HepG2 (cell line): ENCODE data around the gene TALDO1. TPM values are rescaled to one million over a fixed set of nuclear protein-coding genes. Genes with fewer than 3 reads are reported as not detected.

Experiments used
- AGO2 ChIP-seq: fragments of 200-400 bp; formaldehyde crosslinking; optimal IDR thresholded peaks from 2 replicates; pipeline ENCODE3; 2017; ENCODE audit warnings: mild to moderate bottlenecking, low read depth, low read length, moderate library complexity
- AKNA ChIP-seq: sonication (generic); formaldehyde crosslinking; IDR thresholded peaks from 2 replicates; pipeline ENCODE4 v1.4.0; 2020; ENCODE audit warnings: missing genetic modification reagents, borderline replicate concordance
- BHLHE40 ChIP-seq: IDR thresholded peaks from 2 replicates; pipeline ENCODE4 v1.6.1; 2011; ENCODE audit warnings: low read length, improper control_type of control experiment
- FOXK2 ChIP-seq: fragments of 450-650 bp; IDR thresholded peaks from 2 replicates; pipeline ENCODE4 v1.6.1; 2016
- HHEX ChIP-seq: IDR thresholded peaks from 2 replicates; pipeline ENCODE4 v1.6.1; 2016; ENCODE audit warnings: control low read depth
- KDM2A ChIP-seq: sonication (generic); formaldehyde crosslinking; IDR thresholded peaks from 2 replicates; pipeline ENCODE4 v1.4.0; 2020; ENCODE audit warnings: low read depth, missing genetic modification reagents, borderline replicate concordance
- NCOA1 ChIP-seq: sonication (generic); formaldehyde crosslinking; IDR thresholded peaks from 2 replicates; pipeline ENCODE4 v1.9.0; 2021; ENCODE audit warnings: missing genetic modification reagents
- NFYB ChIP-seq: sonication (generic); formaldehyde crosslinking; IDR thresholded peaks from 2 replicates; pipeline ENCODE4 v1.4.0; 2020; ENCODE audit warnings: missing genetic modification reagents
- RORA ChIP-seq: sonication (generic); formaldehyde crosslinking; IDR thresholded peaks from 2 replicates; pipeline ENCODE4 v1.5.0; 2020; ENCODE audit warnings: mild to moderate bottlenecking, missing genetic modification reagents, moderate library complexity
- SALL1 ChIP-seq: sonication (generic); formaldehyde crosslinking; IDR thresholded peaks from 2 replicates; pipeline ENCODE4 v1.8.0; 2022; ENCODE audit warnings: mild to moderate bottlenecking, missing genetic modification reagents
- ZBTB14 ChIP-seq: sonication (generic); formaldehyde crosslinking; IDR thresholded peaks from 2 replicates; pipeline ENCODE4 v1.4.0; 2020; ENCODE audit warnings: missing genetic modification reagents
- ZNF121 ChIP-seq: sonication (generic); formaldehyde crosslinking; IDR thresholded peaks from 2 replicates; pipeline ENCODE4 v1.5.0; 2020; ENCODE audit warnings: mild to moderate bottlenecking, missing genetic modification reagents
- ZNF225 ChIP-seq: sonication (generic); formaldehyde crosslinking; IDR thresholded peaks from 2 replicates; pipeline ENCODE4 v1.4.0; 2020; ENCODE audit warnings: mild to moderate bottlenecking, missing genetic modification reagents
- ZNF703 ChIP-seq: sonication (generic); formaldehyde crosslinking; IDR thresholded peaks from 2 replicates; pipeline ENCODE4 v1.5.1; 2020; ENCODE audit warnings: missing genetic modification reagents, mild to moderate bottlenecking, moderate library complexity, borderline replicate concordance
- ZNF740 ChIP-seq: sonication (generic); formaldehyde crosslinking; IDR thresholded peaks from 2 replicates; pipeline ENCODE4 v1.4.0; 2020; ENCODE audit warnings: missing genetic modification reagents
- polyA plus RNA-seq, 8 experiments: library from polyadenylated mRNA; depleted of rRNA in 3 of 8; stranded (reverse) in 7 of 8; unstranded in 1 of 8; fragments of >200 nt; fragmentation: Illumina TruSeq in 4 of 8; extraction: Trizol in 4 of 8; gene quantifications; 2 replicates each; pipeline versions ENCODE4 v1.2.1 to v1.2.3, GENCODE V29; 2011 to 2016; ENCODE audit warnings: low read depth in 4 of 8, missing spikeins in 1 of 8, mixed read lengths in 1 of 8; ENCODE audit not compliant: insufficient read depth in 1 of 8
- total RNA-seq, 5 experiments: library from RNA; depleted of rRNA; stranded (reverse); fragments of >200 nt; fragmentation: Illumina TruSeq; extraction: Trizol; gene quantifications; 2 replicates each; pipeline ENCODE4 v1.2.3, GENCODE V29; 2016; ENCODE audit warnings: low read depth in 1 of 5
- TF ChIP-seq, protein P1 (sequence below): sonication (generic); formaldehyde crosslinking; IDR thresholded peaks from 2 replicates; pipeline ENCODE4 v1.8.0; 2023; ENCODE audit warnings: mild to moderate bottlenecking, missing genetic modification reagents
- TF ChIP-seq, protein P2 (sequence below): sonication (generic); formaldehyde crosslinking; IDR thresholded peaks from 2 replicates; pipeline ENCODE4 v1.4.0; 2020; ENCODE audit warnings: mild to moderate bottlenecking, missing genetic modification reagents
- TF ChIP-seq, protein P3 (sequence below): IDR thresholded peaks from 2 replicates; pipeline ENCODE4 v1.6.1; 2016; ENCODE audit warnings: missing compliant biosample characterization, missing genetic modification reagents, borderline replicate concordance
- TF ChIP-seq, protein P4 (sequence below): IDR thresholded peaks from 2 replicates; pipeline ENCODE4 v1.6.1; 2016; ENCODE audit warnings: low read depth, borderline replicate concordance

Gene TALDO1
- total and polyA plus RNA-seq, 2 of the 13 experiments (the other 11 are each of a cell fraction or from before 2014, with no cell fraction given): 107 to 240 TPM

DNA sequence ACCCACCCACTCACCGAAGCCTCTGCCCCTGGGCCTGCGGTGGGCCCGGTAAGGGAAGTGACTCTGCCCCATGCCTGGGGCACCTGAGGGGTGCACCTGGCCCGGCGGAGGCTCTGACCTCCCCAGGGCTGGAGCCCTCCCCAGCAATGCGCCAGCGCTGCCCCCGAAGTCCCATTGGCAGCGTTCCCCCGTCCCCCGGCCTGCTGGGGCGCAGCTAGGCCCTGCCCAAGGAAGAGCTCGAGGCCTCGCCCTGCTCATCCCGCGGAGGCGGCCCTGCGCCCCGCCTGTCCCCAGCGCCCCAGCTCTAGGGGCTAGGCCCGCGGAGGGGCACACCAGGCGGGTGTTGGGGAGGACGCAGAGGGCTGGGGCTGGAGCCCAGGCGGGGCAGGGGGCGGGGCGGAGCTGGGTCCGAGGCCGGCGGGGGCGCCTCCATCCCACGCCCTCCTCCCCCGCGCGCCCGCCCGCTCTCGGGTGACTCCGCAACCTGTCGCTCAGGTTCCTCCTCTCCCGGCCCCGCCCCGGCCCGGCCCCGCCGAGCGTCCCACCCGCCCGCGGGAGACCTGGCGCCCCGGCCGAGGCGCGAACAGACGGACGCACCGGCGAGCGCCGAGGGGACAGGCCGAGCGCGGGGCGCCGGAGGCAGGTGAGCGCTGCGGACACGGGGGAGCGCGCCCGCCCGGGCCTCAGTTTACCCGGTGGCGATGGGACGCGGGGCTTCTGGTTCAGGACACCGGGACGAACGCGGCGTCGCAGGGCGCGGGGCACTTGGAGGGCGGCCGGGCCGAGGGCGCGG lies 41.4 kb upstream of the TALDO1 start, which contains the start of gene EPS8L2 (continued):
- TF ChIP-seq AKNA (CRISPR knock-in tag) (no peak), ZNF740 (CRISPR knock-in tag) (no peak), ZNF225 (CRISPR knock-in tag) (0 out of 2 replicates have a peak, but pooled peaks have one; percentile 58), ZNF121 (CRISPR knock-in tag) (no peak), HHEX (no peak), RORA (CRISPR knock-in tag) (no peak), KDM2A (CRISPR knock-in tag) (peak; percentile 69), NFYB (CRISPR knock-in tag) (no peak; the same call in 1 of the 2 replicates), AGO2 (peak; percentile 15), ZNF703 (CRISPR knock-in tag) (no peak), SALL1 (CRISPR knock-in tag) (peak; percentile 28; the same call in 1 of the 2 replicates), ZBTB14 (CRISPR knock-in tag) (no peak), NCOA1 (0 out of 2 replicates have a peak, but pooled peaks have one; percentile 49), BHLHE40 (no peak), FOXK2 (no peak)
- TF ChIP-seq, protein P1, sequence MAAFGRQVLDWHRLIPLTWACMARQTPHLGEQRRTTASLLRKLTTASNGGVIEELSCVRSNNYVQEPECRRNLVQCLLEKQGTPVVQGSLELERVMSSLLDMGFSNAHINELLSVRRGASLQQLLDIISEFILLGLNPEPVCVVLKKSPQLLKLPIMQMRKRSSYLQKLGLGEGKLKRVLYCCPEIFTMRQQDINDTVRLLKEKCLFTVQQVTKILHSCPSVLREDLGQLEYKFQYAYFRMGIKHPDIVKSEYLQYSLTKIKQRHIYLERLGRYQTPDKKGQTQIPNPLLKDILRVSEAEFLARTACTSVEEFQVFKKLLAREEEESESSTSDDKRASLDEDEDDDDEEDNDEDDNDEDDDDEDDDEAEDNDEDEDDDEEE: 0 out of 2 replicates have a peak, but pooled peaks have one; percentile 32
- TF ChIP-seq, protein P2, sequence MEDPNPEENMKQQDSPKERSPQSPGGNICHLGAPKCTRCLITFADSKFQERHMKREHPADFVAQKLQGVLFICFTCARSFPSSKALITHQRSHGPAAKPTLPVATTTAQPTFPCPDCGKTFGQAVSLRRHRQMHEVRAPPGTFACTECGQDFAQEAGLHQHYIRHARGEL (CRISPR knock-in tag): no peak
- TF ChIP-seq, protein P3, sequence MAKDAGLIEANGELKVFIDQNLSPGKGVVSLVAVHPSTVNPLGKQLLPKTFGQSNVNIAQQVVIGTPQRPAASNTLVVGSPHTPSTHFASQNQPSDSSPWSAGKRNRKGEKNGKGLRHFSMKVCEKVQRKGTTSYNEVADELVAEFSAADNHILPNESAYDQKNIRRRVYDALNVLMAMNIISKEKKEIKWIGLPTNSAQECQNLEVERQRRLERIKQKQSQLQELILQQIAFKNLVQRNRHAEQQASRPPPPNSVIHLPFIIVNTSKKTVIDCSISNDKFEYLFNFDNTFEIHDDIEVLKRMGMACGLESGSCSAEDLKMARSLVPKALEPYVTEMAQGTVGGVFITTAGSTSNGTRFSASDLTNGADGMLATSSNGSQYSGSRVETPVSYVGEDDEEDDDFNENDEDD (CRISPR knock-in tag): 0 out of 2 replicates have a peak, but pooled peaks have one; percentile 23
- TF ChIP-seq, protein P4, sequence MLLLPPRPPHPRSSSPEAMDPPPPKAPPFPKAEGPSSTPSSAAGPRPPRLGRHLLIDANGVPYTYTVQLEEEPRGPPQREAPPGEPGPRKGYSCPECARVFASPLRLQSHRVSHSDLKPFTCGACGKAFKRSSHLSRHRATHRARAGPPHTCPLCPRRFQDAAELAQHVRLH: no peak
